ENCODE results near the gene CCNJ.

Gene CCNJ

DNA sequence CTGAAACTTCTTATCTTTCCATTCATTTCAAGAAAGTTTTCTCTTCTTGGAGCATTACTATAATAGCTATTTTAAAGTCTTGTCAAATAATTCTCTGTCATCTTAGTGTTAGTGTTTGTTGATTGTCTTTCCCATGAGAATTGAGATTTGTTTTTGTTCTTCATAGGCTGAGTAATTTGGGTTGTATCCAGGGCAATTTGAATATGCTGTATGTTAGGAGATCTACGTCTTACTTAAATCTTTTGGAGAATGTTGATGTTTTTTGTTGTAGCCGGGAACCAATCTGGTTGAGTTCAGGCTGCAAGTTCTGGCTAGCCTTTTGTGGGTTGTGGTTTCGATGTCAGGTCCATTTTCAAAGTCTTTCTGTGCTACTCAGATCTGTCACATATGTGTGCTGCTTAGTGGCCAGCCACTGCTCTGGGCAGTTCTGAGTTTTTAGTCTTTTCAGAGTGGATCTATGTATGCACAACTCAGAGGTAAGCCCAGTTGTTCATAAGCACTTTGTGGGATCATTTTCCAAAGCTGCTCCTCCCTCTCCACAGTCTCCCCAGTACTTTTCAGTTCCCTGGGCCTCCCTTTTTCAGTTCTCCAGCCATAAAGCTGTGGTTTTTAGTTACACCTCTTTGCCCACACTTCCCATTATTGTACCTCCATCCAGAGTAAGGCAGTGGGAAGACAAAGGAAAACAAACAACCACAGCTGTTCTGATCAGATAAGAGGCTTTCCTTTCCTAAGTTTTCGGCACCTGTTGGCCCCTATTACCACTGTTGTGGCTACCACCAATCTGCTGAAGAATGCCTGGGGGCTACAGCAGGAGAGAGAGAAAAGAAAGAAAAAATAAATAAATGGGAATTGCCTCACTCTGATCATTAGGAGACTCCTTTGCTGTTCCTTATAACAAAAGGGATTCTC lies 4.7 kb upstream of the CCNJ start:
- TF ChIP-seq POLR2AphosphoS5 (IDR thresholded peaks at IDR 0.05; ENCODE audit: low read depth, low read length) (no peak), TAF1 (IDR thresholded peaks at IDR 0.05; ENCODE audit: borderline replicate concordance, insufficient read depth, low read length) (no peak), FOXP2 (optimal IDR thresholded peaks at IDR 0.05; ENCODE audit: borderline replicate concordance, extremely low read depth, extremely low read length, insufficient read depth) (no peak), SIN3A (IDR thresholded peaks at IDR 0.05; ENCODE audit: borderline replicate concordance, insufficient read depth, low read length) (no peak)
- TF ChIP-seq, protein P1, sequence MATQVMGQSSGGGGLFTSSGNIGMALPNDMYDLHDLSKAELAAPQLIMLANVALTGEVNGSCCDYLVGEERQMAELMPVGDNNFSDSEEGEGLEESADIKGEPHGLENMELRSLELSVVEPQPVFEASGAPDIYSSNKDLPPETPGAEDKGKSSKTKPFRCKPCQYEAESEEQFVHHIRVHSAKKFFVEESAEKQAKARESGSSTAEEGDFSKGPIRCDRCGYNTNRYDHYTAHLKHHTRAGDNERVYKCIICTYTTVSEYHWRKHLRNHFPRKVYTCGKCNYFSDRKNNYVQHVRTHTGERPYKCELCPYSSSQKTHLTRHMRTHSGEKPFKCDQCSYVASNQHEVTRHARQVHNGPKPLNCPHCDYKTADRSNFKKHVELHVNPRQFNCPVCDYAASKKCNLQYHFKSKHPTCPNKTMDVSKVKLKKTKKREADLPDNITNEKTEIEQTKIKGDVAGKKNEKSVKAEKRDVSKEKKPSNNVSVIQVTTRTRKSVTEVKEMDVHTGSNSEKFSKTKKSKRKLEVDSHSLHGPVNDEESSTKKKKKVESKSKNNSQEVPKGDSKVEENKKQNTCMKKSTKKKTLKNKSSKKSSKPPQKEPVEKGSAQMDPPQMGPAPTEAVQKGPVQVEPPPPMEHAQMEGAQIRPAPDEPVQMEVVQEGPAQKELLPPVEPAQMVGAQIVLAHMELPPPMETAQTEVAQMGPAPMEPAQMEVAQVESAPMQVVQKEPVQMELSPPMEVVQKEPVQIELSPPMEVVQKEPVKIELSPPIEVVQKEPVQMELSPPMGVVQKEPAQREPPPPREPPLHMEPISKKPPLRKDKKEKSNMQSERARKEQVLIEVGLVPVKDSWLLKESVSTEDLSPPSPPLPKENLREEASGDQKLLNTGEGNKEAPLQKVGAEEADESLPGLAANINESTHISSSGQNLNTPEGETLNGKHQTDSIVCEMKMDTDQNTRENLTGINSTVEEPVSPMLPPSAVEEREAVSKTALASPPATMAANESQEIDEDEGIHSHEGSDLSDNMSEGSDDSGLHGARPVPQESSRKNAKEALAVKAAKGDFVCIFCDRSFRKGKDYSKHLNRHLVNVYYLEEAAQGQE (IDR thresholded peaks at IDR 0.05; ENCODE audit: insufficient read depth in 1 of 2, low read depth in 2 of 2, low read length in 2 of 2), result no peak

DNA sequence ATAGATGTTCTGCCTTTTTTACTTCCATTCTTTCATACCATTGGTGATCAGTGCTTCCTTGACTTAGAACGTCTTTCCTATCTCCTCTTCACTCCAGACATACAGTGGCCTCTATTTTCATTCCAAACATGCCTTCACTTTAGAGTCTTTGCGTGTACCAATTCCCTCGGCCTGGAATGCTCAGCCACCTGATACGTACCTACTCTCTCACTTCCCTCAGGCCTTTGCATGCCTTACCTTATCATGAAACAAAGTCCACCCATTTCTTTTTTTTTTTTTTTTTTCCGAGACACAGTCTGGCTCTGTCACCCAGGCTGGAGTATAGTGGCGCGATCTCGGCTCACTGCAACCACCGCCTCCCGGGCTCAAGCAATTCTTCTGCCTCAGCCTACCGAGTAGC lies 2.2 kb upstream of the CCNJ start:
- TF ChIP-seq POLR2AphosphoS5 (IDR thresholded peaks at IDR 0.05; ENCODE audit: low read depth, low read length), result no peak
- TF ChIP-seq SIN3A (IDR thresholded peaks at IDR 0.05; ENCODE audit: borderline replicate concordance, insufficient read depth, low read length), result no peak
- TF ChIP-seq TAF1 (IDR thresholded peaks at IDR 0.05; ENCODE audit: borderline replicate concordance, insufficient read depth, low read length), result no peak
- no peak for TF ChIP-seq FOXP2 (optimal IDR thresholded peaks at IDR 0.05; ENCODE audit: borderline replicate concordance, extremely low read depth, extremely low read length, insufficient read depth)
- TF ChIP-seq, protein P1 (IDR thresholded peaks at IDR 0.05; ENCODE audit: insufficient read depth in 1 of 2, low read depth in 2 of 2, low read length in 2 of 2), result no peak

DNA sequence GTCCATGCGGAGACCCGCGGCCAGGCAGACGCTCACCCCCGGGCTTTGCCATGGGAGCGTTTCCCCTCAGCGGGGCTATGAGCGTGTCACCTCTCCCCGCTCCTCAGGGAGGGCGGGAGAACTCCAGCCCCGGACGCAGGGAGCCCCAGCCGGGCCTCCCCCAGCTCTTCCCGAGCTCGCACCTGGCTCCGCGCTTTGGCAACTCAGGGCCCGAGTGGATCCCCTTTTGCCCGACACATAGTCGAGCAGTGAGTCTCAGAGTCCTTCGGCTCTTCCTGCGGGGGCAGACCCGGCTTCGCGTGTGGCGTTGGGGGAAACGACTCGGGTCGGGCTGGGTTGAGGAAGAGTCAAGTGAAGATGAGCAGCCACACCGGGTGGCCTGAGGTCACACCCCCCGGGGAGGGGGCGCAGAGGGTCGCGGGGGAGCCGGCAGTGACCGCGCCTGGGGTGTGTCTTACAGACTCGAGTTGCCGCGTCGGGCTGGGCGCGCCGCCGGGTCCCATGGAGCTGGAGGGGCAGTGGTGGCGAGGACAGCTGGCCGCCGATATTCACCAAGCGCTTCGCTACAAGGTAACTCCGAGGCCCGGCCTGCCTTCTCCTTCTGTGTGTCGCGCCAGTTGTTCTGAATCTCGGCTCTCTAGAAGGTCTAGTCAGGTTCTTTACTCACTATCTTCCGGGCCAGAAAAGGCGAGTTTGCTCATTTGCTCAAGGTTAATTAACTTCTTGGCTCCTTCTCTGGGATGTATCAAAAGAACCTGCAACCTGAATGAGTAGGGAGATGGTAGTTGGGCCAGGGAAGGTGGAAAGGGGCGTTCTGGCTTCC lies 721 bp downstream of the CCNJ start:
- 0 out of 2 replicates have a peak, but pooled peaks have one; percentile 5 for TF ChIP-seq TAF1 (IDR thresholded peaks at IDR 0.05; ENCODE audit: borderline replicate concordance, insufficient read depth, low read length)
- no peak for TF ChIP-seq POLR2AphosphoS5 (IDR thresholded peaks at IDR 0.05; ENCODE audit: low read depth, low read length)
- TF ChIP-seq, protein P1 (IDR thresholded peaks at IDR 0.05; ENCODE audit: insufficient read depth in 1 of 2, low read depth in 2 of 2, low read length in 2 of 2), result no peak
- no peak for TF ChIP-seq FOXP2 (optimal IDR thresholded peaks at IDR 0.05; ENCODE audit: borderline replicate concordance, extremely low read depth, extremely low read length, insufficient read depth)

DNA sequence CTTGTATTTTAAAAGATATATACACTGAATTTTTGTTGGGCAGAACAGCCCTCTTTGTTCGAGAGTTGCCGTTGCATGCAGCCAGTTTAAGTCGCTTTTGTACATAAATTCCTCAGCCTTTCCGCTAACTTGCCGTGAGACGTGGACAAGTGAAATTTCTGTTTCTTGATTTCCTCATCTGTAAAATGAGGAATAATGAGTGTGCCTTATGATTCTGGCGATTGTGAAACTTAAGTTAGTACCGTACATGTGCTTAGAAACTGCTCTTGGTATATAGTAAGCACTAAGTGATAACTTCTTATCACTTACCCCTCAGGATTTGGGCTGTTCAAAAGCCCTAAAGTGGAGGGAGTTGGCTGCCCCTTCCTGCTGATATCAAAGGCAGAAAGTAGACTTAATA lies 1.4 kb downstream of the CCNJ start:
- TF ChIP-seq, protein P1 (IDR thresholded peaks at IDR 0.05; ENCODE audit: insufficient read depth in 1 of 2, low read depth in 2 of 2, low read length in 2 of 2), result no peak
- TF ChIP-seq SIN3A (IDR thresholded peaks at IDR 0.05; ENCODE audit: borderline replicate concordance, insufficient read depth, low read length), result no peak

Measured in PFSK-1 (cell line).